ENCODE measurements around the gene FAM118B.
A peak's percentile ranks its signal among the peaks of the same experiment; 100 is the strongest.

The FAM118B gene

GRCh38 chr11:126282736-126283591 lies 71.4 kb downstream of the FAM118B start, which contains the start of gene TIRAP:
Gene TIRAP, plus strand, starts transcription at chr11:126283093. Its CDS starts 7,802 bp downstream, at chr11:126290895.
- DNase-seq (ENCODE audit: low read depth) = peak; percentile 52
- H3K4me3 ChIP-seq (ENCODE audit: low read length) = peak within 1 kb of the TSS; percentile 79
- TF ChIP-seq CTCF (conservative IDR thresholded peaks at IDR 0.05; ENCODE audit: low read length) = no peak

DNA sequence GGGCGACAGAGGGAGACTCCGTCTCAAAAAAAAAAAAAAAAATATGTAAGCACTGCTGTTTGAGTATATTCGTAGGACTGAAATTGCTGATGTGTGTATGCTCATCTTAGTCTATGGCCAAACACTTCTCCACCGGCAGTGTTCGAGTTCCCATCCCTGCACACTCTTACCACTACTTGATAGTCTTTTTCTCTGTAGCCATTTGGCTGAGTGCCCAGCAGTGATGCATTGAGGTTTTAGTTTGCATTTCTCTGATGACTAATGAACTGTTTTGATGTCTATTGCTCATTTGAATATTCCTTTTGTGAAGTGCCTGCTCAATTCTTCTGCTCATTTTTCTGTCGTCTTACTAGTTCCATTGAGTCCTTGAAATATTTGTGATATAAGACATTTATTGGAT lies 73.2 kb downstream of the FAM118B start:
- no peak for TF ChIP-seq CTCF (conservative IDR thresholded peaks at IDR 0.05; ENCODE audit: low read length)
- H3K4me3 ChIP-seq (ENCODE audit: low read length) = no peak overlapping the region
- DNase-seq (ENCODE audit: low read depth) = peak; percentile 87

GRCh38 chr11:126288237-126288636 lies 76.7 kb downstream of the FAM118B start:
- TF ChIP-seq CTCF (conservative IDR thresholded peaks at IDR 0.05; ENCODE audit: low read length) = no peak
- DNase-seq (ENCODE audit: low read depth) = no peak
- no peak overlapping the region for H3K4me3 ChIP-seq (ENCODE audit: low read length)

DNA sequence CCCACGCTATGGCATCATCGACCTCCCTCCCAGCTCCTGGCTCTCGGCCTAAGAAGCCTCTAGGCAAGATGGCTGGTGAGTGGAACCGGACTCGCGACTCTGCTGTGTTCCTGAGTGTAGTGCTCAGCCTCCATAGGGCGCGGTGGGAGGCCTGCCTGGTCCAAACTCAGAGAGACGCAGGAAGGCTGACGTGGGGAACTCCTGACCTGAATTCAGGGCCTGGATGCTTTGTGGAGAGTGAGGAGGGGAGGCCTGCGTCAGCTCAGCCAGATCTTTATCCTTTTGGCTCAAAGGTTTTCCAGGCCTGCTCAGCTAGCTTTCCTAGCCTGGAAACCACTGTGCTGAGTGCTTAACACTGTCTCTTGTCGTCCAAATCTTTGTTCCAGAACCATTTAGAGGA lies 79.3 kb downstream of the FAM118B start:
- no peak for TF ChIP-seq CTCF (conservative IDR thresholded peaks at IDR 0.05; ENCODE audit: low read length)
- H3K4me3 ChIP-seq (ENCODE audit: low read length) = no peak overlapping the region
- DNase-seq (ENCODE audit: low read depth) = no peak

GRCh38 chr11:126293726-126294125 lies 82.1 kb downstream of the FAM118B start:
- no peak overlapping the region for H3K4me3 ChIP-seq (ENCODE audit: low read length)
- DNase-seq (ENCODE audit: low read depth) = no peak
- no peak for TF ChIP-seq CTCF (conservative IDR thresholded peaks at IDR 0.05; ENCODE audit: low read length)

GRCh38 chr11:126297004-126297403 lies 85.4 kb downstream of the FAM118B start:
- TF ChIP-seq CTCF (conservative IDR thresholded peaks at IDR 0.05; ENCODE audit: low read length) = no peak
- no peak overlapping the region for H3K4me3 ChIP-seq (ENCODE audit: low read length)
- DNase-seq (ENCODE audit: low read depth) = no peak

All from AG10803 (cell line).